HG03354 (cell line): ENCODE data around the gene INSRR.

Source experiments
- ATAC-seq: cut with Tn5 transposase; IDR thresholded peaks from one replicate; pipeline ENCODE4 v1.9.1; 2021; ENCODE audit warnings: mild to moderate bottlenecking; ENCODE audit not compliant: unreplicated experiment, poor library complexity, severe bottlenecking

INSRR gene

DNA sequence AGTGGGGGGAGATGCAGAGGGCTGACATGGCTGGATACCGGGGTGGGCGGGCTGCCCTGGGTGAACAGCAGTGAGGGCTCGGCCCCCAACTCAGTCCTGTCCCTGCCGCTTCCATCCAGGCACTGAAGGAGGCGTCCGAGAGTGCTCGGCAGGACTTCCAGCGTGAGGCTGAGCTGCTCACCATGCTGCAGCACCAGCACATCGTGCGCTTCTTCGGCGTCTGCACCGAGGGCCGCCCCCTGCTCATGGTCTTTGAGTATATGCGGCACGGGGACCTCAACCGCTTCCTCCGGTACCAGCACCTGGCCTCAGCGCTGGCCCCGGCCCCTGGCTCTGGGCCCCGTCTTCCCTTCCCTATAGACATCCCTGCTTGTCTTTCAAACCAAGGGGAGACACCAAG lies 17.4 kb upstream of the INSRR start:
- ATAC-seq: no peak

DNA sequence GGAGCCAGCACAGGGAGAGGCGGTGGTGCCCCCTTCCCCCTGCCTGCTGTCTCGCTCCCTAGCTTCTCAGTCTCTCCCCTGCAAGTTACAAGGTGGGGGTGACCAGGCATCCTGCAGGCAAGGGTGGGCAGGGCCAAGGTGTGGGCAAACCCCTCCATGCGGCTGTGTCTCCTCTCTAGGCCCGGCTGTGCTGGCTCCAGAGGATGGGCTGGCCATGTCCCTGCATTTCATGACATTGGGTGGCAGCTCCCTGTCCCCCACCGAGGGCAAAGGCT lies 16.4 kb upstream of the INSRR start:
- ATAC-seq: no peak

DNA sequence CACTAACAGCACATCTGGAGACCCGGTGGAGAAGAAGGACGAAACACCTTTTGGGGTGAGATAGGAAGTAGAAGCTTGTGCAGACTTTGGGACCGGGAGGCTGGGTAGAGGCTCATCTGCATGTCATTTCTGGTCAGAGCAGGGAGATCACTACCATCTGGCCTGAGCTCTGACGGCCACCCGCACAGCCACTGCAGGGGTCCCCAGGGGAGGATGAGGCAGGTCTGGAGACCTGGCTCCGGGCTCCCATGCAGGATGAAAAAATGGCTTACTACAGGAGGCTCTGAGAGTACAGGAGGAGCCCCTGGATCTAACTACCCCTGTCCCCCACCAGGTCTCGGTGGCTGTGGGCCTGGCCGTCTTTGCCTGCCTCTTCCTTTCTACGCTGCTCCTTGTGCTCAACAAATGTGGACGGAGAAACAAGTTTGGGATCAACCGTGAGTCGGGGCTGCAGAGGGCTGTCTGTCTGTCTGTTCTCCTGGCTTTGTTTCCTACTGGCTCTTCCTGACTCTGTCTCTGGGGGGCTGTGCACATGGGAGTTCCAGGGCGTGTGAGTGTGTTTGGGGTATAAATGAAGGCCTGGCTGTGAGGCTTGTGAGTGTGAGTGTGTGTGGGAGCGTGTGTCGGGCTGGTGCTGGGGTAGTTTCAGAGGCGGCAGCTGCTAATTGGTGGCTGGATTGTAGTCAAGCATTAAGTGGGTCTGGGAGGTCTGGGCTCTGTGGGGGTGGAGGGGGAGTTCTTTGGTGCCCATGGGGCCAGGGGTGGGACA lies 15.8 kb upstream of the INSRR start:
- ATAC-seq: no peak

DNA sequence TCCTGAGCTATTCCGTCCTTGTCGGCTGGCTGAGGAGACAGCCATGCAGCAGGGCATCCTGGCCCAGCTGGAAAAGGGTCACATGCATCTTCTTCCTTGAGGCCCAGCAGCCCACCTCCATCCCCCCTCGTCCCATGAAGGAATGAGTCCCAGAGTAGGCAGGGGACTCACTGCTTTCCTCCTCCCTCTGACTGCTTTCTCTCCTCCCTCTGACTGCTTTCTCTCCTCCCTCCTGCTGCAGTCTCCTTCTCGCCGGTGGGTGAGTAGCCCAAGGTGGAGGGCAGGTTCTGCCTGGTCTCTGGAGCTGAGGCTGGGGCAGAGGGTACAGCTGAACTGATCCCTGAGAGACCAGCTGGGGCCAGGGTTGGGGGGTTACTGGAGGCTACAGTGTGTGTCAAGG lies 15.2 kb upstream of the INSRR start:
- no peak for ATAC-seq

DNA sequence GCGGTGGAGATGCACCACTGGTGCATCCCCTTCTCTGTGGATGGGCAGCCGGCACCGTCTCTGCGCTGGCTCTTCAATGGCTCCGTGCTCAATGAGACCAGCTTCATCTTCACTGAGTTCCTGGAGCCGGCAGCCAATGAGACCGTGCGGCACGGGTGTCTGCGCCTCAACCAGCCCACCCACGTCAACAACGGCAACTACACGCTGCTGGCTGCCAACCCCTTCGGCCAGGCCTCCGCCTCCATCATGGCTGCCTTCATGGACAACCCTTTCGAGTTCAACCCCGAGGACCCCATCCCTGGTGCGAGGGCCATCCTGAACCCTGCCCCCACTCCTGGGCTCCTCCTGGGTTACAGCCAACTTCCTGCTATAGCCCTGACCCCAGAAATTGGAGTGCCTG lies 14.7 kb upstream of the INSRR start:
- ATAC-seq: no peak

DNA sequence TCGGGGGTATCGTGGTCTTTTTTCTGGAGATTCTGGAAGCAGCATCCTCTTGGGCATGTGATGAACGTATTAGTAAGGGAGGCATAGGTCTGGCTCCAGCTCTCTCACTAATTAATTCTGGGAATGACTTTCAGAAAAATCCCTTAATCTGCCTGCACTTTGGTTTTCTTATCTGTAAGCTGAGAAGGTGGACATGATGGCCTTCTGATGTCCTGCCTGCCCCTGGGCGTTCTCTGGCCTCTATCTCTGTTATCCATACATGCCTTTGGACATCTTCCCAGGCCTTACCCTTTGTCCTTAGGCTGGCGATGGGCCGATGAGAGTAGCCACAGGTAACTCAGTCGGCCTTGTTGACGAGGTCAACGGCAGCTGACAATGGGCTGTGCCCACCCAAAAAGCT lies 10.5 kb upstream of the INSRR start:
- no peak for ATAC-seq

DNA sequence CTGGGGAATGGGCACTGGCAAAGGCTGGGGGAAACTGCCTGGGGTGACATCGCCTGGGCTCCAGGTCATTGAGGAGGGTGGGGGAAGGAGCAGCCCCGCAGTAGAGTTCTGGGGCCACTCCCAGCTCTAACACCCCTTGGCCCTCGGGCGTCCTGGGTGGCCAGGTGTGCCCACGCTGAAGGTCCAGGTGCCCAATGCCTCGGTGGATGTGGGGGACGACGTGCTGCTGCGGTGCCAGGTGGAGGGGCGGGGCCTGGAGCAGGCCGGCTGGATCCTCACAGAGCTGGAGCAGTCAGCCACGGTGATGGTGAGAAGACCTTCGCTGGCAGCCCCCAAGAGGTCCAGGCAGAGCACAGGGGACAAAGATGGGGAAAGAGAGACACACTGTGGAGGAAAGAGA lies 9.4 kb upstream of the INSRR start:
- ATAC-seq: no peak

DNA sequence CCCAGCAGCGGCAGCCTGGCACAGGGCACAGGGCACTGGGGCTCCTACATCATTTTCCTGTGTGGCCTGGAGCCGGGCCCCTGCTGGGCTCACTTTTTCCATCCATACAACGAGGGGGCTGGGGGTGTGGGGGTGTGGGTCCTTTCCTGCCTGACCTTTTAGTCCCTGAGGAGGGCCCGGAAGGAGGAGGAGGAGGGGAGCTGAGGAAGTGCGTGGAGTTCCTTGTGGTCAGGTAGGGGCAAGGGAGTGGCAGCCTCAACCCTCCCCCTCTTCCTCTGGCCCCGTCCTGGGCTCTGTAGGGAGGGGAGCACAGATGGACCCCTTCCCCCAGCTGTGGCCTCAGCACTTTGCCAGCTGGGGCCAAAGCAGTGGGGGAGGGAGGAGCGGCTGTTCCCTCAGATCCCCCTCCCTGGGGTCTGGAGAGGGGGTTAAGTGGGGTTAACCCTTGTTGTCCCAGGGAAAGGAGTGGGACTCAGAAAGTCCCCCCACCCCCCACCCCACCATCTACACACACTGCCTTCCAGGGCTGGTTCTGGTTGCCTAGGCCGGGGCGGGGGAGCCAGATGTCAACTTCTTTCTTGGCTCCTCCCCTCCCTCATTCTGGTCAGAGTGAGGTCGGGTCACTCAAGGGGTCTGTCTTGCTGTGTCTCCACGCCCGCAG lies 7.5 kb upstream of the INSRR start:
- ATAC-seq: no peak

DNA sequence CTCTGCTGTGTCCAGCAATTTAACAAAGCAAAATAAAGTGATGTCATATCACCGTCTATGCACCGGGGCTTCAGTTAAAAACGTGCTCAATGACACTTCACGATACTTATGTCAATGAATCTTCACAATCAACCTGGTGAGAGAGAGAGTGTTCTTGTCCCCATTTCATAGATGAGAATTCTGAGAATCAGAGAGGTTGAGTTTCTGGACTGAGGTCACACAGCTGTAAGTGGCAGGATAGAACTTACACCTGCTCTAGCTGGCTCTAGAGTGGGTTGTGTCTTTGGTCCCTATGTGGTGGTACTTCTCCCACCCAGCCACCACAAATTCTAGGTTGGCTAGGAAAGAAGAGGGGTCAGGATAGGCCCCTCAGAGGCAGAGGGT lies 6.9 kb upstream of the INSRR start:
- no peak for ATAC-seq

DNA sequence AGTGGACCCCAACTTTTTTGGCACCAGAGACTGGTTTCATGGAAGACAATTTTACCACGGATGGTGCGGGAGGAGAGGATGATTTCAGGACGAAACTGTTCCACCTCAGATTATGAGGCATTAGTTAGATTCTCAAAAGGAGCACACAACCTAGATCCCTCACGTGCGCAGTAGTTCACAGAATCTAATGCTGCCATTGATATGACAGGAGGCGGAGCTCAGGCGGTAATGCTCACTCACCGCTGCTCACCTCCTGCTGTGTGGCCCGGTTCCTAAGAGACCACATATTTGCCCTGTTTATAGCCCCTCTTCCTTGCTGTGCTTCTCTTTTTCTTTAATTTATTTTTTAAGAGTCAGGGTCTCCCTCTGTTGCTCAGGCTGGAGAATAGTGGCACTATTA lies 6.3 kb upstream of the INSRR start:
- ATAC-seq: no peak

DNA sequence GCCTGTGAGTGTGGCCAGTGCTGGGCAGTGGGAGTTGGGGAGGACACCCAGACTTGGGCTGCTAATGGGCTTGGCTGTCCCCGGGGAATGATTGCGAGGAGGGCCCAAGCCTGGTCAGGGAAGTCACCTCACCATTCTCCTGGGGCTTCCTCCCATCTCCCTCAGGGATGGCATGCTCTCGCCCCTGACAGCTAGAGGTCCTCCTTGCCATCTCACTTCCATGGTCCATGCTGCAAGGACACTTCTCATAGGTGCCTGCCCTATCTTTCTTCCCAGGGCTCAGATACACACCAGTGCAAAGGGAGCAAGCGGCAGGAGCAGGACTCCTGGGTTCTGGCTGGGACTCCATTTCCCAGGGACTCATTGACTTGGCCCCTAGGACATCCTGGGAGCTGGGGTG lies 5.9 kb upstream of the INSRR start:
- no peak for ATAC-seq

DNA sequence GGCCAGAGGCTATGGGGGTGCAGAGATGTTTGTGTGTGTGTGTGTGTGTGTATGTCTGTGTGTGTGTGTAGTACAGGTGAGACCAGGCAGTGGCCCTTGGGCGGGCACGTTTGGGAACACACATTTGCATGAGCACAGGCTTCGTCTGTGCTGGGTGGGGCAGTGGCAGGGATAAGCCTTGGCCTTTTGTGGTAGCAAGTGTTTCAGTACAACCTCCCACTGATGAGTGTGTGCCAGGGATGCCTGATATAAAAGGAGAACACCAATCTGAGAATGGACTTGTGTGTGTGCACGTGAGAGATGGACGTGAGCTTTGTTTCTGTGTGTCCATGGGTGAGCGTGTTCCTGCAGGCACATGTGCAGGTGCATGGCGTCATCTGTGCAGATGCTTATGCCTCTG lies 4.7 kb upstream of the INSRR start:
- ATAC-seq: no peak

DNA sequence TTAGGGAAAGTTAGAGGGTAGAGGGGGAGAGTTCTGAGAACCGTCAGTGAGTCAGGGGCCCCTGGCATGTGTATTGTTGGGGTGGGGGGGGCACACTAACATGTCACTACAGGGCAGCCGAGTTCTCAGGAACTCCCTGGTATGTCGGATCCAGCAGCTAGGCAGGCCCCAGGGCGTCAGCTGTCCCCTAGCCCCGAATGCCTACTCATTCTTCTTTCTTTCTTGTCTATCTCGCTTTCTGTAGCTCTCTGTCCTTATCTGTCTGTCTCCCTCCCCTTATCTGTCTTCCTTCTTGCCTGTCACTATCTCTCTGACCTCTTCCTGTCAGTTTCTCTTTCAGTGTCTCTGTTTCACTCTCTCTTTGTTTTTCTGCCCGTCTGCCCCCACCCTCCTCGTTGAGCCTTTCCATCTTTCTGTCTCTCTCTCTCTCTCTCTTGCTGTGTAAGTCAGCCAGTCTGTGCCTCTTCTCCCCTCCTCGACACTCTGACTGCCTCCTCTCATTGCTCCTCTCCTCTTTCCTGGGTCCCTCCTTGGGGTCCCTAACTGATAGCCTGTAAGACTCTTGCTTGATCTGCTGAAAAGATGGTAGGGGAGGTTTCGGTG lies 4.2 kb upstream of the INSRR start:
- no peak for ATAC-seq

DNA sequence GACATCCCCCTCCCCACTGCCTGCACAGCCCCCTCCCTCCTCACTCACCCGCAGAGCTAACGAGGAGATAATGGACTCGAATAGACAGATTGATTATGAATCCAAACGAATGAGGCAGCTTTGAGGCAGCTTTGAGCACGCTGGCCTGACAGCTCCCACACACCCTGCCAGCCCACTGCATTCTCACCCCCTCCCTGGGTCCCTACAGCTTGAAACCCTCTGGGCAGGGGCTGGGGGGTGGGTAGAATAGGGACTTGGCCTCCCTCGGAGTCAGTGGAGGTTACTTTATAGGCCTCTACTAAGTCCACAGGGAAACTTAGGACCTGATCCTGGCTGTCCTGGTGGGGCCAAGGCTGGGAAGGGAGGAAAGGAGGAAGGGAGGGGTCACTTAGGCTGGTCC lies 3.7 kb upstream of the INSRR start:
- no peak for ATAC-seq

DNA sequence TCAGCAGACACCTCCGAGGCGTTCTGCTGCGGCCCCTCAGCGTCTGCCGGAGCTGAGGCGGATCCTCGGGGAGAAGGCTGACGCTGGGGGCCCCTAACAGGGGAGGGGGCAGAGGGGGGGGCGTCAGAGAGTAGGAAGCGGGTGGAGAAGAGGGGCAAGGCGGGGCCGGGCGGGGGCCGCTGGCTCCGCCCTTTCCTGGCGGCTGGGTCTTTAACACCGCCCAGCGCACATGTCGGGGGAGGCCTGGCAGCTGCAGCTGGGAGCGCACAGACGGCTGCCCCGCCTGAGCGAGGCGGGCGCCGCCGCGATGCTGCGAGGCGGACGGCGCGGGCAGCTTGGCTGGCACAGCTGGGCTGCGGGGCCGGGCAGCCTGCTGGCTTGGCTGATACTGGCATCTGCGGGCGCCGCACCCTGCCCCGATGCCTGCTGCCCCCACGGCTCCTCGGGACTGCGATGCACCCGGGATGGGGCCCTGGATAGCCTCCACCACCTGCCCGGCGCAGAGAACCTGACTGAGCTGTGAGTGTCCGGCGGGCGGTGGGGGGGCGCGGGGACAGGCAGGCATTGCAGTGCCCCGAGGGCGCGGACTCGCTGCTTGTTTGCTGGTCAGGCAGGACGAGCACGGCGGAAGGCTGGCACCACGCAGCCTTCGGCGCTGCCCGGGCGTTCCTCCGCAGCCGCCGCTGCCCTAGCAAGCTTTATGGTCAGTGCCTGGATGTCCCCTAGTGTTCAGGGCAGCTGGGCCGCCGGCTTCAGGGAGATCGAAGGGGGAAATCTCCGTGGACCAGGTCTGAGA lies 1.9 kb upstream of the INSRR start, which contains the start of gene NTRK1:
NTRK1 (plus strand) TSS at position 238 of the 796 bp plus-strand sequence; CDS start at position 308, 70 bp downstream.
- ATAC-seq: no peak

DNA sequence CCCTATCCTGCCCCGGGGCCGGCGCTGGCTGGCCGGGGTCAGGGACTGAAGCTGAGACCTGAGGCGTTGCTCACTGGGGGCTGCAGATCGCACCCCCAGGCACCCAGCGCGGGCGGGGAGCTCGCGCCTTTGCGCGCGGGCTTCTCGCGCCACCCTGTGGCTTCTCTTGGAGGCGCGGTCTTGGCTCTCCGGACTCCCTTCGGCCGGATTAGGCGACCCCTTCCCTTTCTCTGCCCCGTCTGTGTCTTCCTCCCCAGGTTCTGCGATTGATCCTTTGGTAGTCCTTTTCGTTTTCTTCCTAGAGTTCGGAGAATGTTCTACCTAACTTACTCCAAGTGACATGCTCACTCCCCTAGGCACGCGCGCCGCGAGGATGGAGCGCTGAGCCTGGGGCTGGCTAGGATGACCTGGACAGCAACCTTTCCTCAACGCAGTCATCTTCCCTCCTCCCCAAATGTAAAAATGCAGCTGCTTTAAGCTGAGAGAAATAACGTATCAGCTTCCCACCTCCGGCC lies 1.3 kb upstream of the INSRR start:
- peak; percentile 47 for ATAC-seq

DNA sequence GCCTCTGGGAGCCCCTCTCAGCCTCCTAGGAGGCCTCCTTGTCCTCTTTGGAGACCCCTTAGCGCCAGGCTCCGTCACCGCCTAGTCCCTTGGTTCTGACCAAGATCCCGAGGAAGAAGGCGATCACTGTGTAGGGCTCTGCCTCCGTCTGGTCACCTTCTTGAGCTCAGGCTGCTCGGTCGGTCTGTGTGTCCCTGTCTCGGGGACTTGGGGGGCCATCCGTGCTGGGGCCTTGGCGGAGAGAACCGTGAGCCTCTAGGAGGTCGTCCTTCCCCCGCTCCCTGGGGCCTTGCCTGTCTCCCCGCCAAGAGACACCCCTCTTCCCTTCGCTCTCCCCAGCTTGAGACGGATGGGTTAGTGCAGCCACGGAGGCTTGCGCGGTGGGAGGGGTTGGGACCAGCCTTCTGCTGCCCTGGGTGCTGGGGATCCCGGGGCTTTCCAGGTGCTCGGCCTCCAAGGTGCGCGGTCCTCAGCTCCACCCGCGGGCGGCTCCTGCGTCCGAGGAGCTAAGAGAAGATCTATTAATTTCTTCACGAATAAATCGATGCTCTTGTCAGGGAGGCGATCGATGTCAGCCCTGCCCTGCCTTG lies 701 bp upstream of the INSRR start:
- no peak for ATAC-seq

DNA sequence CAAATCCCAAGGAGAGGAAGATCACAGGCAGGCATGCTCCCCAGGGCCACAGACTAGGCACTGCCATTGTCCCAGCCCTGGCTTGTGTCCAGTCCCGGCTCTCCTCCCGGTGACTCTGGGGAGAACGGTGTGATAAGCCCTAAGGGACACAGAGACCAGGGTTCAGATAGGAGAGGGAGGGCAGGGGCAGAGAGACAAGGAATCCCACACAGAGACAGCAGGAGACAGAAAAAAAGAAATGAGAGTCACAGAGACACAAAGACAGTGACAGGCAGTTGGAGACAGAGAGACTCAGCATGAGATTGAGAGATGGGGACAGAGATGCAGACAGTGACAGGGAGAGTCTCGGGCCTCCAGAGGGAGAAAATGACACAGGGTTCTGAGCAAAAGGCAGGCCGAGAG lies 361 bp downstream of the INSRR start:
- ATAC-seq: no peak

DNA sequence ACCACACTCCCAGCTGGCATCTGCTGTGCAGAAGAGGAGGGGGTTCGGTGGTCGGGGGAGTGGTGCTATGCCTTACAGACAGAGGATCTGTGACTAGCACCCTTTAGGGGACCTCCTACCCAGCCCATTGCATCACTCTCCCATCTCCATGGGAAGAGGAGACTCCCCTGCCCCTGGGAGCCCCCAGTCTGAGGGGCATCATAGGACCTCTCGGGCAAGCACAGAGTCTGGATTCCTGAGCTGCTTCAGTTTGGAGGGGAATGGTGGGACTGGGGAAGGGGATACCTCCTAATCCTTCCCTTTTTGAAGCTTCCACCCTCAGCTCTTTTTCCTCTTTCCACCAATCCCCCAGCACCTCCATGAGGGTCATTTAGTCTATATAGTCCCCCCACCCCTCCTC lies 1.4 kb downstream of the INSRR start:
- ATAC-seq: no peak

DNA sequence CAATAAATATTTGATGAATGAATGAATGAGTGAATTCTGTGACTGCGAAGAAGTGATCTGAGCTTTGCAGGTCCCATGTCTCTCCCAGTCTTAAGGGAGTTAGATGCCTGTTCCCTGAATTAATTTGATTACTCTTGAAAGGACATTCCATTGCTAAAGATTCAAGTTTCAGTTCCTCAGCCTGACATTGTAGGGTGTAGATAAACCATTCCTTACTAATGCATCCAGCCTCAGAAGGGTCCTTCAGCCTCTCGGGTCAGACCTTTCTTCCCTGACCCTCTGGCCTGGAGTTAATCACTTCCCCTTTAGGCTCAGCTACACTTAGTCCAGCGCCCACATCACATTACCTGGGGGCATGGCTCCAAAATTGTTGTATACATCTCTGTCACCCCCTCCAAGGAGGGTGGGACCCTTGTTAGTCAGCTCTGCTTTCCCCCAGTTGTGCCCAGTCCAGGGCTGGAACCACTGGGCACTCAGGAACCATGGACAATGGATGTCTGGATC lies 2.6 kb downstream of the INSRR start:
- no peak for ATAC-seq
